Smooth muscle cell (in vitro differentiated cells): ENCODE data around the gene RC3H2. TPM values are rescaled to one million over a fixed set of nuclear protein-coding genes. Genes with fewer than 3 reads are reported as not detected.

Experiments used
- DNase-seq: peaks from one replicate; lab custom pipeline; 2025; ENCODE audit not compliant: unreplicated experiment; lab: John Stamatoyannopoulos, UW
- H2AFZ ChIP-seq: fragments of 200-600 bp; sonication (generic); 2 replicates; pipeline ENCODE4 v1.6.0; 2016; ENCODE audit warnings: antibody characterized with exemption, low read depth, mild to moderate bottlenecking
- H3F3A ChIP-seq: fragments of 200-600 bp; sonication (generic); 2 replicates; pipeline ENCODE4 v1.6.0; 2017; ENCODE audit warnings: antibody characterized with exemption, low read depth
- H3K27ac ChIP-seq: fragments of 200-600 bp; sonication (generic); 2 replicates; pipeline ENCODE4 v1.5.1; 2016; ENCODE audit warnings: low read depth, mild to moderate bottlenecking
- H3K27me3 ChIP-seq: fragments of 200-600 bp; sonication (generic); 2 replicates; pipeline ENCODE4 v1.6.1; 2016; ENCODE audit warnings: low read depth, mild to moderate bottlenecking
- H3K36me3 ChIP-seq: fragments of 200-600 bp; sonication (generic); 2 replicates; pipeline ENCODE4 v1.5.1; 2016; ENCODE audit warnings: low read depth
- H3K4me1 ChIP-seq: fragments of 200-600 bp; sonication (generic); 2 replicates; pipeline ENCODE4 v1.5.1; 2016; ENCODE audit warnings: low read depth
- H3K4me2 ChIP-seq: fragments of 200-600 bp; sonication (generic); 2 replicates; pipeline ENCODE4 v1.6.0; 2016; ENCODE audit warnings: mild to moderate bottlenecking
- H3K4me3 ChIP-seq: fragments of 200-600 bp; sonication (generic); 2 replicates; pipeline ENCODE4 v1.5.1; 2016; ENCODE audit warnings: mild to moderate bottlenecking
- H3K79me2 ChIP-seq: fragments of 200-600 bp; sonication (generic); 2 replicates; pipeline ENCODE4 v1.6.0; 2016; ENCODE audit warnings: low read depth, mild to moderate bottlenecking
- H3K9ac ChIP-seq: fragments of 200-600 bp; sonication (generic); 2 replicates; pipeline ENCODE4 v1.6.0; 2016; ENCODE audit warnings: low read depth
- H3K9me3 ChIP-seq: fragments of 200-600 bp; sonication (generic); replicated peaks from 2 replicates; pipeline ENCODE4 v1.5.1; 2016; ENCODE audit warnings: low read depth
- H4K20me1 ChIP-seq: fragments of 200-600 bp; sonication (generic); 2 replicates; pipeline ENCODE4 v1.6.0; 2016; ENCODE audit warnings: low read depth
- CTCF ChIP-seq: fragments of 200-600 bp; sonication (generic); IDR thresholded peaks from 2 replicates; pipeline ENCODE4 v1.5.1; 2017; ENCODE audit warnings: borderline replicate concordance, mild to moderate bottlenecking, antibody characterized with exemption; ENCODE audit not compliant: insufficient read depth, poor library complexity, severe bottlenecking
- WGBS: methylation state at CpG from one replicate; pipeline ENCODE4 v1.1.7; 2016; ENCODE audit warnings: low lambda C conversion rate; 5-methylcytosine and 5-hydroxymethylcytosine counted together
- polyA plus RNA-seq: library from polyadenylated mRNA; unstranded; fragments of >200 nt; fragmentation: Nextera tagmentation; extraction: Ambion mirVana; gene quantifications from 2 replicates; pipeline ENCODE4 v1.2.1, GENCODE V29; 2016
- total RNA-seq: library from RNA; depleted of rRNA; stranded (reverse); fragments of >200 nt; gene quantifications from 2 replicates; pipeline ENCODE4 v1.2.3, GENCODE V29; 2014

RC3H2 gene
- total and polyA plus RNA-seq, 2 experiments from 2014 or later = 15.3 to 44.7 TPM

- peak overlapping the region; percentile 85 for H3K27ac ChIP-seq
- H3K27me3 ChIP-seq = no peaks in the 10 kb centered on the region
- H3K4me3 ChIP-seq = peak overlapping the region; percentile 88
- no peak for DNase-seq
- H3K79me2 ChIP-seq = peaks cover 66% of the 10 kb centered on the region
- no peaks in the 10 kb centered on the region for H3K9me3 ChIP-seq
- H3K4me1 ChIP-seq = peaks cover 26% of the 10 kb centered on the region
- peak overlapping the region; percentile 89 for H3K4me2 ChIP-seq
- no peaks in the 10 kb centered on the region for H3F3A ChIP-seq
- H4K20me1 ChIP-seq = peaks cover 32% of the 10 kb centered on the region
- no peaks in the 10 kb centered on the region for H3K36me3 ChIP-seq
- no peak for TF ChIP-seq CTCF
- H2AFZ ChIP-seq = peak overlapping the region; percentile 86
- H3K9ac ChIP-seq = peak overlapping the region; percentile 98
- WGBS = under 1% methylated on average over 8 of the region's 8 CpGs
Measured at GRCh38 chr9:122904466-122904822, 715 bp downstream of the RC3H2 start.

GRCh38 chr9:122900791-122901190 lies 4.4 kb downstream of the RC3H2 start:
- no peak for TF ChIP-seq CTCF
- no peak for DNase-seq
- peaks cover 91% of the 10 kb centered on the region for H3K79me2 ChIP-seq
- H3F3A ChIP-seq = no peaks in the 10 kb centered on the region
- H3K36me3 ChIP-seq = no peaks in the 10 kb centered on the region
- peak overlapping the region; percentile 16 for H3K27ac ChIP-seq
- H3K4me2 ChIP-seq = peak overlapping the region; percentile 6
- H3K4me3 ChIP-seq = no peak overlapping the region
- no peak overlapping the region for H2AFZ ChIP-seq
- H3K9me3 ChIP-seq = no peaks in the 10 kb centered on the region
- no peaks in the 10 kb centered on the region for H3K27me3 ChIP-seq
- no peak overlapping the region for H3K9ac ChIP-seq
- peaks cover 26% of the 10 kb centered on the region for H3K4me1 ChIP-seq
- H4K20me1 ChIP-seq = peaks cover 66% of the 10 kb centered on the region
- WGBS = 100% methylated on average over 2 of the region's 2 CpGs

- Histone ChIP-seq H3K79me2 (peaks cover 96% of the 10 kb centered on the region), H3K4me2 (no peak overlapping the region), H4K20me1 (peaks cover 92% of the 10 kb centered on the region), H3K36me3 (peaks cover 9% of the 10 kb centered on the region), H3K9me3 (no peaks in the 10 kb centered on the region), H2AFZ (no peak overlapping the region), H3K27me3 (no peaks in the 10 kb centered on the region), H3F3A (no peaks in the 10 kb centered on the region), H3K4me1 (peaks cover 14% of the 10 kb centered on the region), H3K4me3 (no peak overlapping the region), H3K27ac (peak overlapping the region; percentile 31), H3K9ac (no peak overlapping the region)
- no peak for DNase-seq
- WGBS = 94% methylated on average over 1 of the region's 1 CpG
- no peak for TF ChIP-seq CTCF
Measured at GRCh38 chr9:122897969-122898368, 7.2 kb downstream of the RC3H2 start.

- no peaks in the 10 kb centered on the region for H3K27me3 ChIP-seq
- no peaks in the 10 kb centered on the region for H3F3A ChIP-seq
- no peak overlapping the region for H3K27ac ChIP-seq
- peaks cover 23% of the 10 kb centered on the region for H3K36me3 ChIP-seq
- DNase-seq = no peak
- no peaks in the 10 kb centered on the region for H3K9me3 ChIP-seq
- no peak overlapping the region for H3K4me3 ChIP-seq
- H3K4me2 ChIP-seq = no peak overlapping the region
- 68% methylated on average over 3 of the region's 3 CpGs for WGBS
- peaks cover 8% of the 10 kb centered on the region for H4K20me1 ChIP-seq
- no peak for TF ChIP-seq CTCF
- no peak overlapping the region for H3K9ac ChIP-seq
- no peak overlapping the region for H2AFZ ChIP-seq
- no peaks in the 10 kb centered on the region for H3K4me1 ChIP-seq
- peaks cover 20% of the 10 kb centered on the region for H3K79me2 ChIP-seq
Measured at GRCh38 chr9:122888480-122888879, 16.7 kb downstream of the RC3H2 start.
